OCI-M2 (cell line): ENCODE data around the gene SFRP2.

Experiments
- DNase-seq: peaks from one replicate; lab custom pipeline; 2025; ENCODE audit not compliant: unreplicated experiment; lab: John Stamatoyannopoulos, UW

The SFRP2 gene

DNA sequence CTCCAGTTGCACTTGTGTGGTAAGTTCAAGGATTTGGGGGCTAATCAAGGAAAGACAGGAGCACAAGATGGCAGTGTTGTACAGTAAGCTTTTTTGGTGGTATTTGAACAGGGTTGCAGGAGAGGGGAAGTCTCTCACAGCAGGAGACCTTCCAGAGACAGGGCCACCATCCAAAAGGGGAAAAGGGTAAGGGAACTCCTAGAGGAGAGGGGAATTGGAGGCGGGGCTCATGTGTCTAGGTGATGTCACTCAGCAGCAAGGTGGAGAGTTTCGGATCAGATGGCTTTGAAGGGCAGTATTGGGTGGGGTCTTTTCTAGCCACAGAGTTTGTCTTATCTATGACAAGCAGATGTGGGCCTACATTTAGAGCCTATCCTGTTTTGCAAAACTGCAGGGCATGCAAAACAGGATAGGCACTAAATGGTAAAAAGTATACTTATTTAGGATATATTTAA lies 15.6 kb downstream of the SFRP2 start:
- DNase-seq = no peak

DNA sequence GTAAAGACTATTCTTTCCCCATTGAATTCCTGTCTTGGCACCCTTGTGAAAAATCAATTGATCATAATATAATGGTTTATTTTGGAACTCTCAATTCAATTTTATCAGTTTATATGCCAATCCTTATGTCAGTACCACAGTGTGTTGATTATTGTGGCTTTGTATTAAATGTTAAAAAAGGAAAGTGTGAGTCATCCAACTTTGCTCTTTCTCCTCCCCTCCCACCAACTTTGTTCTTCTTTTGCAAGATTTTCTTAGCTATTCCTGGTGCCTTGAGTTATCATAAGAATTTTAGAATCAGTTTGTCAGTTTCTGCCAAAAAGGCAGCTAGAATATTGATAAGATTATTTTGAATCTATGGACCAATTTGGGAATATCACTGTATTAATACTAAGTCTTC lies 17.8 kb downstream of the SFRP2 start:
- no peak for DNase-seq

- DNase-seq = no peak
These were observed 22.1 kb downstream of the SFRP2 start for GRCh38 chr4:153766758-153767157.

- DNase-seq = no peak
These were observed 23.0 kb downstream of the SFRP2 start for GRCh38 chr4:153765894-153766293.

- no peak for DNase-seq
These were observed 24.1 kb downstream of the SFRP2 start for GRCh38 chr4:153764601-153765368.

DNA sequence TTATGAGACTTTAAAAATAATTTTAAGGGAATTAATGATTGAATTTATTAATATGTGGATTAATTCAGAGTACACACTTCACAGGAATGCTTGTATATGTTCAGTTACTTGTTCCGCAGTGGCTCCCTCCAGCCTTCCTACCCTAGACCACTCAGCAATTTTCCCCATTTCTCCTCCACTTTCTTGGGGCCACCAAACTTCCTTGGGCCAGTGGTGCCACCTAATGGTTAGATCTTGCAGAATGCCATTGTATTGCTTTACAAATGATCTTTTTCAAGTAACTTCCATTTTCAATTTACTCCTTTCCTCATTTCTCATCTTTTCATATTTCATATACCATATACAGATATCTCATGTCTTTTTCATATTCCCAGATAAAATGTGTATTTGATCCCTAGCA lies 25.5 kb downstream of the SFRP2 start:
- DNase-seq = no peak

GRCh38 chr4:153759407-153760316 lies 29.2 kb downstream of the SFRP2 start, which contains the start of gene RNF175:
Gene RNF175 (minus strand): TSS chr4:153760024. CDS start chr4:153759862, 162 bp downstream.
- DNase-seq = no peak

- DNase-seq = no peak
These were observed 30.0 kb downstream of the SFRP2 start for GRCh38 chr4:153758688-153759406.

- DNase-seq = no peak
These were observed 30.7 kb downstream of the SFRP2 start for GRCh38 chr4:153758136-153758535.

DNA sequence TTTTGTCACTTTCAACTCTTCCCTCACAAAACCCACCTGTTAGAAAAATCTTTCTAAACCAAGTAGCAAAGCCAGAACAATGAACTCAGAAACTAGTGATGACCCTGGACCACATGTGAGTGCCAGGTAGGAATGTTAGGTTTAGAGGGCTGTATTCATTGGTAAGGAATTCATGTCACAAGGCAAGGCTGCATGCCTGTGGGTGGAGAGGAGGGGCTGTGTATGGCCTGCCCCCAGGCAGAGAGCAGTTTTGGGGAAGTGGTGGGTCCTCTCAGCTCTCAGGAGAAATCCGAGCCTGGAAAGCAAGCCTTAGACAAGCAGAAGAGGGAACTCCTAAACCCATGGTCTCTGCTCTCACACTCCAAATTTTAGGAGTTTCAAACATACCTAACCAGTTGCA lies 31.5 kb downstream of the SFRP2 start:
- no peak for DNase-seq

DNA sequence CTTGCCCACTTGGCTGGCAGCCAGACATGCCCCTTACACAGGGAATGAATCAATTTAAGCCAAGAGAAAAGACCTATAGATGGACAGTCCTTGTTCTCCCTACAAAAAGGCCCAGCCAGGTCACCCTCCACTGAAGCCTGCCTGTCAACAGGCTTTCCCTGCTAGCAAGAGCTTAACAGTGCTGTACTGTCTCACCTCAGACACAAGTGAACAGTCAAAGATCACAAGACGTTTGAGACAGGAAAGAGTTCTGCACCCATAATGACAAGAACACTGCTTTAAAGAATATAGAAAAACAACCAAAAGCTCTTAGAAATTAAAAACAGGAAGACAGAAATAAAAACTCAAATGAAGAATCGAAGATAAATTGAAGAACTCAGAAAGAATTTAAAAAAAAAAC lies 33.7 kb downstream of the SFRP2 start:
- DNase-seq = no peak

DNA sequence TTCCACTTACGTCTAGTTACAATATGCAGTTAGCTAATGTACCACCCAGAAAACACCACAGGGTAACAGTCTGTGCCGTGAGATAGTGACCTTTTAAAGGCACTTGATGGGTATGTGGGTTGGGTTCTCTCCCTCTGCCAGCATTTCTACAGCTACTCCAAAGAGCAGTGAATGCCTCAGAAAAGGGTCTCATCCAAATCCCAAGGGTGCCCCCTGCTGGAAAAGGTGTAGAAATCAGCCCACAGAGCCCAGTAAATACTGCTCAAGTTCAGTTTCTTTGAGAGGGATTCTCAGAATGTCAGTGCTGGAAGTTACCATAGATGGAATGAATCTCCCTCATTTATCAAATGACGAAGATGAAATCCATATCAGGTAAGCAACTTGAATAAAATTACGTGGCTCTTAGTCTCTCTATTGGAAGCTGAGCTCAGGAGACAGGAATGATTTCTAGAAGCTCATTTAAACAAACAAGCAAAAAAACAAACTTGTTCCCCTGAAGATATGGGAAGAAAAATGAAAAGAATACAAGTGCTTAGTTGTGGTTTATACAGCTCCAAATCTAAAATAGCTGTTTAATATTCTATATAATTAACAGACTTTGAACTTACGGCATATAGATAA lies 38.6 kb downstream of the SFRP2 start:
- DNase-seq = no peak

GRCh38 chr4:153748378-153748777 lies 40.5 kb downstream of the SFRP2 start:
- DNase-seq = no peak

DNA sequence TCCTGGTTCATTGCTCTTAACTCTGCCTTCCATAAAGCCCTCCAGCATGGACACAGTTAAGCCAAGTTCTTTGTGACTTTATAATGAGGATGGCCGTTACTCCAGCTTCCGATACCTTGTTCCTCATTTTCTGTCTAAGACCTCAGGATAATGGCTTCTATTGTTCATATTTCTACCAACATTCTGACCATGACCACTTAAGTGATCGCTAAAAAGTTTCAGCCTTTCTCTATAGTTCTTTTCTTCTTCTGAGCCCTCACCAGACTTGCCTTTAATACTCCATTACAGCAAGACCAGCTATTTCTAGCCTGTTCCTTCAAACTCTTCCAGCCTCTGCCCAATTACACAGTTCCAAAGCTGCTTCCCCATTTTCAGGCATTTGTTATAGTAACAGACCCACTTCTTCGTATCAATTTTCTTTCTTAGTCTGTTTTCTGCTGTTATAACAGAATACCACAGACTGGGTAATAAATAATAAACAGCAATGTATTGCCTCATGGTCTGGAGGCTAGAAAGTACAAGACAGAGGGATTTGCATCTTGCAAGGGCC lies 41.4 kb downstream of the SFRP2 start:
- no peak for DNase-seq

GRCh38 chr4:153745651-153746050 lies 43.2 kb downstream of the SFRP2 start:
- DNase-seq = no peak

- DNase-seq = no peak
These were observed 47.3 kb downstream of the SFRP2 start for GRCh38 chr4:153741541-153741940.

DNA sequence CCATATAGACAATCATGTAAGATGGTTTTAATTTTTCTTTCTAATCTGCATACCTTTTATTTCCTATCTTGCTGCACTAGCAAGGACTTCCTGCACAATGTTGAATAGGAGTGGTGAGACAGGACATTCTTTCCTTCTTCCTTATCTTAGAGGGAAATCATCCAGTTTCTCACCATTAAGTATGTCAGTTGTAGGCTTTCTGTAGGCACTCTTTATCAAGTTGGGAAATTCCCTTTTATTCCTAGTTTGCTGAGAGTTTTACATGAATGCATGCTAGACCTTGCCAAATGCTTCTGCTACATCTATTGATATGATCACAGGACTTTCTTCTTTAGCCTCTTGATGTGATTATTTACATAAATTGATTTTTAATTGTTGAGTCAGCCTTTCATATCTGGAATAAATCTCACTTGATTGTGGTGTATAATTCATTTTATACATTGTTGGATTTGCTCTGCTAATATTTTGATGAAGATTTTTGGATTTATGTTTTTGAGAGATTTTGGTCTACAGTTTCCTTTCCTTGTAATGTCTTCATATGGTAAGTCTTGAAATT lies 52.9 kb downstream of the SFRP2 start:
- DNase-seq = no peak

DNA sequence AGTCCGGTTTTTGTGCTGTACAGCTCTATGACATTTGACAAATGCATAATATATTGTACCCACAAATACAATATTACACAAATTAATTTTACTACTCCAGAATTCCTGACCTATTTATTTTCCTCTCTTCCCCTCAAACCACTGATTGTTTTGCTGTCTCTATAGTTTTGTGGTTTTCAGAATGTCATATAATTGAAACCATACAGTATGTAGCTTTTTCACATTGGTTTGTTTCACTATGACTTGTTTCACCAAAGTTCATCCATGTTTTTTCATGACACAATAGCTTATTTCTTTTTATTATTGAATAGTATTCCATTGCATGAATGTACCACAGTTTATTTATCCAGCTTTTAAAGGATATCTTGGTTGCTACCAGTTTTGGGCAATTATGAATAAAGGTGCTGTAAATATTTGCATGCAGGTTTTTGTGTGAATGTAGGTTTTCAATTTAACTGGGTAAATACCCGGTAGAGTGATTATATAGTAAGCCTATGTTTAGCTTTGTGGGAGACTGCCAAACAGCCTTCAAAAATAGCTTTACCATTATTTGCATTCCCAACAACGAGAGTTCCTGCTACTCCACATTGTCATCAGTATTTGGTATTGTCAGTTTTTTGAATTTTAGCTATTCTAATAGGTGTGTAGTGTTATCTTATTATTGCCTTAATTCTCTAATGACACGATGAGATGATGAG lies 55.0 kb downstream of the SFRP2 start:
- DNase-seq = no peak

- no peak for DNase-seq
These were observed 57.6 kb downstream of the SFRP2 start for GRCh38 chr4:153731239-153731638.
